Effector memory CD8-positive, alpha-beta T cell (primary cell): ENCODE measurements around the gene PLGRKT.
"Not testable (repeated sequence)": the region's sequence is repeated elsewhere in the genome, so short reads cannot be mapped to it uniquely, and the experiment has no call there.

Experiments used
- ATAC-seq: fragments of 150-1000 bp; cut with Tn5 transposase; replicated peaks from 2 replicates; pipeline ENCODE4 v1.10.0; 2021; ENCODE audit warnings: mild to moderate bottlenecking, moderate library complexity
- DNase-seq, 3 experiments: peaks; one replicate each; pipeline ENCODE4 v3.0.0; 2021
- H3K27ac Mint-ChIP-seq, 2 donors: one replicate each; pipeline ENCODE4 v1.8.0; 2022; ENCODE audit warnings: mild to moderate bottlenecking in 2 of 2, mixed read lengths in 2 of 2, moderate library complexity in 2 of 2
- H3K27me3 Mint-ChIP-seq, 2 donors: one replicate each; pipeline ENCODE4 v1.8.0; 2022; ENCODE audit warnings: mixed read lengths in 2 of 2
- H3K36me3 Mint-ChIP-seq: one replicate; pipeline ENCODE4 v1.8.0; 2022; ENCODE audit warnings: mild to moderate bottlenecking, moderate library complexity, mixed read lengths; ENCODE audit not compliant: insufficient read depth
- H3K4me1 Mint-ChIP-seq, 2 donors: one replicate each; pipeline ENCODE4 v1.8.0; 2022; ENCODE audit warnings: low read depth in 2 of 2, mixed read lengths in 2 of 2
- H3K4me3 Mint-ChIP-seq, 2 donors: one replicate each; pipeline ENCODE4 v1.8.0; 2022; ENCODE audit warnings: mild to moderate bottlenecking in 2 of 2, mixed read lengths in 2 of 2, moderate library complexity in 2 of 2
- H3K9me3 Mint-ChIP-seq, 2 donors: one replicate each; pipeline ENCODE4 v1.8.0; 2022; ENCODE audit warnings: mixed read lengths in 2 of 2

Gene PLGRKT

DNA sequence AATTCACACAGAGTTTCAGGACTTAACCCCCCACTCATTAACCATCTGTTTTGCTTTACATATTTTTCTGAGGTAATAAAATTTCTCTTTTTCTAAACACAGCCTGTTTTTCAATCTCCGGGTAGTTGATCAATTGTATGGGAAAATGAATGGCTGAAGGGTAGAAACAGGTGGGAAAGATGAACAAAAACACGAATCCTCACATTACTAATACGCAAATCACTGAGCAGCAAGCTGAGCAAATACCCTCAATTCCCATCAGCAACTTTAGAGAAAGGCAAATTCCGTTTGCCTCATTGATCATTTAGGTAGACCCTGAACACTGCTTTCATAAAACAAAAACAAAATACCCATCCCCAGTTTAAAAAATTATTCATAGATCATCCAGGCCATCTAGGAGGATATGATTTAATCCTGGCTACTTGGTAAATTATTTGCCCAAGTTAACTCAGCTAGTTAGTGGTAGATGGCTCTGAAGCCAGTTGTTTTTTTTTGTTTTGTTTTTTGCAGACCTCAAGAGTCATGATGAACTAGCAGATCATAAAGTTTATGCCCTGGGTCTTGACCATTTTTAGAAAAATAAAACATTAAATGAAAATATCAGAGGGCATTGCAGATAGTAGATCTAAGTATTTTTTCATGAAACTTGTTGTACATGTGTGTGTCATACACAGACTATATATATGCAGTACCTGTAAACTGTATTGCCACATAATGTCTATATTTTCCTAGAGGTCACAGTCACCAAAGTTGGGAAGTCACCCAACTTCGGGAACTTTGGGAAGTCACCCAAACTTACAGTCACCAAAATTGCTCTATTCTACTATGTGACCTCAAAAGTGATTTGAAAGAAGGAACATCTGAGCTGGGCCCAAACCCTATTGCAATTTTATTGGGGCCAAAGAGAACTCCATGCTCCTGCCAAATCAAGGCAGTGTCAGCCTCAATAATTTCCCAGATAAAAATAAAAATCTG lies 11.0 kb upstream of the PLGRKT start:
- H3K27ac Mint-ChIP-seq: peak overlapping the region; percentile 96 to 99
- no peaks in the 10 kb centered on the region for H3K9me3 Mint-ChIP-seq
- no peak for DNase-seq
- ATAC-seq: no peak
- peaks cover 4% of the 10 kb centered on the region for H3K36me3 Mint-ChIP-seq
- peak overlapping the region; percentile 91 to 94 for H3K4me3 Mint-ChIP-seq
- peaks cover 31% of the 10 kb centered on the region in 2 donors for H3K4me1 Mint-ChIP-seq
- no peaks in the 10 kb centered on the region for H3K27me3 Mint-ChIP-seq

DNA sequence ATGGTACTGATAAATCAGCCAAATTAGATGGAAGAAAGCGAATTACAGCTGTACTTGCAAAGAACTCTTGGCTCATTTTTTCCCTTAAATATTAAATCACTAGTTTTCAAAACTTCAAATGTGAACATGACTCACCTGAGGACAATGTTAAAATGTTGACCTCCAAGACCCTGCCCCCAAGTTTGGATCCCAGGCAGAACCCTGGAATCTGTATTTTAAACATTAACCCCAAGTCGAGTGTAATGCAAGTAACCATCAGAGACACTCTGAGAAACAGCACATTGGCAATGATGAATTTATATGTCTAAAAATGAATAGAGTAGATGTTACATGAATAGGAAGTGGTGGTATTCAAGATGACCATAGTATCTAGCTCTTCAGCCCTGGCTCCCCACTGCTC lies 10.3 kb upstream of the PLGRKT start:
- H3K4me3 Mint-ChIP-seq: no peak overlapping the region
- H3K27ac Mint-ChIP-seq: peak overlapping the region; percentile 51 to 99
- no peak for DNase-seq
- no peaks in the 10 kb centered on the region for H3K27me3 Mint-ChIP-seq
- peaks cover 4% of the 10 kb centered on the region for H3K36me3 Mint-ChIP-seq
- ATAC-seq: no peak
- H3K9me3 Mint-ChIP-seq: no peaks in the 10 kb centered on the region
- peaks cover 30 to 31% of the 10 kb centered on the region in 2 donors for H3K4me1 Mint-ChIP-seq

DNA sequence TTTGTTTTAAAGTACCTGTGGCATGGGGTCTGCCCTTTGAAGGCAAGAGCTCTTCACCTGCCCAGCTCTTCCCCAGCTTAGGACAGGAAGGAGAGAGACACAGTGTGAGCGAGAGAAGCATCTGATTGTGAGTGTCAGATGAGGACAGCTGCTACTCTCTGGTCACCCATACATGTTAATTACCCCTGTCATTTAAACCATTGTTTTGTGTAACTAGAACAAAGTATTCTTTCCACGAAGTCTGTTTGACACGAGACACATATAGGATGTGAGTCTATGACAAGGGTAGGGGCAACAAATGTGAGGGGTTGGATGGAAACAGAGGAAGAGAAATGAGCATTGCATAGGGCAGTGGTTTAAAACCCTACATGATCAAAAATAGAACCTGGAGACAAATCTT lies 9.6 kb upstream of the PLGRKT start:
- ATAC-seq: no peak
- peak overlapping the region; percentile 44 to 51 for H3K27ac Mint-ChIP-seq

DNA sequence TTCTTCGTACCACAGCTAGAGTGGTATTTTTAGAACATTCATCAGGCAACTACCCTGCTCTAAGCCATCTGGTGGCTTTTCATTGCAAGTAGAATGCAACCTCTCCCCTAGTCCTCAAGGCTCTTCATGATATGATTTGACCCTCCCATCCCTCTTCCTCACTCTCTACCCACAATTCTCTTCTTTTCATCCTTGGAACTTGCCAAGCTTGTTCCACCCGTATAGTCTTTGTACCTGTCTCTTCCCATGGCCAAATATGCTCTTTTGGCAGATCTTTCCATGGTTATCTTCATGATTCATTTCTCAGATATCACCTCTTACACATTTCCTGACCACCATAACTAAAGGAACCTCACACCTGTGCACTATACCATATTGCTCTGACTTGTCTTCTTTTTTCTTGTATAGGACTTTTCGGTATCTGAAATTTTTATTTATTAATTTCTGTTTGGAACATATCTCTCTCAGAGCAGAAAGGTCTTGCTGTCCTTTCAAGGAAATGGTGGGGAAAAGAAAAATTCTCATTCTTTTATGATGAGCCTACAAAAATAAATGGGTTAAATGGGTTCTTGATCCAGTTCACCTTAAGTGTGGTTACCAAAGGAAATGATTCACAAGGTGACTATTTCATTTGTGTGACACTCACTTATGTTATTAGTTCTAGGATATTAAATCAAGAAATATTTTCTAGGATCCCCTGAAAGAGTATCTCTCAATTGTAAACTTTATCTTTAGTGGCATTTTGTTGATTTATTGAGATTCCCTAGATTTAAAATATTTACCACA lies 8.9 kb upstream of the PLGRKT start:
- H3K4me1 Mint-ChIP-seq: peaks cover 20 to 25% of the 10 kb centered on the region in 2 donors
- peaks cover 4% of the 10 kb centered on the region for H3K36me3 Mint-ChIP-seq
- no peak for ATAC-seq
- H3K27ac Mint-ChIP-seq: no peak overlapping the region
- H3K4me3 Mint-ChIP-seq: peak overlapping the region in 1 of 2 donors; percentile 56
- no peaks in the 10 kb centered on the region for H3K27me3 Mint-ChIP-seq
- H3K9me3 Mint-ChIP-seq: no peaks in the 10 kb centered on the region
- no peak for DNase-seq

More for the DNA sequence above, 9.6 kb upstream of the PLGRKT start:
- peak overlapping the region in 1 of 2 donors; percentile 56 for H3K4me3 Mint-ChIP-seq
- peaks cover 4% of the 10 kb centered on the region for H3K36me3 Mint-ChIP-seq
- DNase-seq: no peak
- H3K27me3 Mint-ChIP-seq: no peaks in the 10 kb centered on the region
- H3K4me1 Mint-ChIP-seq: peaks cover 25 to 30% of the 10 kb centered on the region in 2 donors
- no peaks in the 10 kb centered on the region for H3K9me3 Mint-ChIP-seq

DNA sequence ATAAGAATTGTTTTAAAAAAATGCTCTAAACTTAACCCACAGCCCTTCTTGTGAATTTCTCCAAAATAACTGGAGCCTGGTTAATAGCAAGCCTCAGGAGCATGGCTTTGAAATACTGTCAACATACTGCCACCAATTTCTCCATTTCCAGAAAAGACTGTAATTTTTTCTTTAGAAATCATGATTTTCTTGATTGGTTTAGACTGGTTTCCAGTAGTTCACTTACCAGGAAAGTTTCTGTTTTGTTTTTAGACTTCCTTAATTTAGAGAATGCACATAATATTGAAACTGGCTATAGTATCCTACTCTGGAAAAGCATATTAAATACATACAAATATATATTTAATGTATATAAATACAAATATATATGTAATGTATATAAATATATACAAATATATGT lies 8.2 kb upstream of the PLGRKT start:
- H3K27me3 Mint-ChIP-seq: no peaks in the 10 kb centered on the region
- peaks cover 4% of the 10 kb centered on the region for H3K36me3 Mint-ChIP-seq
- DNase-seq (no peak), ATAC-seq (no peak)
- H3K4me3 Mint-ChIP-seq: no peak overlapping the region
- H3K27ac Mint-ChIP-seq: no peak overlapping the region
- H3K9me3 Mint-ChIP-seq: no peaks in the 10 kb centered on the region
- H3K4me1 Mint-ChIP-seq: peaks cover 14 to 18% of the 10 kb centered on the region in 2 donors

DNA sequence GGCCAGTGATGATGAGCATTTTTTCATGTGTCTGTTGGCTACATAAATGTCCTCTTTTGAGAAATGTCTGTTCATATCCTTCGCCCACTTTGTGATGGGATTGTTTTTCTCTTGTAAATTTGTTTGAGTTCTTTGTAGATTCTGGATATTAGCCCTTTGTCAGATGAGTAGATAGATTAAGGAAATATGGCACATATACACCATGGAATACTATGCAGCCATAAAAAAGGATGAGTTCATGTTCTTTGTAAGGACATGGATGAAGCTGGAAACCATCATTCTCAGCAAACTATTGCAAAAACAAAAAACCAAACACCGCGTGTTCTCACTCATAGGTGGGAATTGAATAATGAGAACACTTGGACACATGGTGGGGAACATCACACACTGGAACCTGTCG lies 7.4 kb upstream of the PLGRKT start:
- not testable (repeated sequence) for H3K27ac Mint-ChIP-seq, H3K4me3 Mint-ChIP-seq, DNase-seq, H3K27me3 Mint-ChIP-seq, H3K36me3 Mint-ChIP-seq, H3K9me3 Mint-ChIP-seq, ATAC-seq
- peaks cover 14 to 17% of the 10 kb centered on the region in 2 donors for H3K4me1 Mint-ChIP-seq

DNA sequence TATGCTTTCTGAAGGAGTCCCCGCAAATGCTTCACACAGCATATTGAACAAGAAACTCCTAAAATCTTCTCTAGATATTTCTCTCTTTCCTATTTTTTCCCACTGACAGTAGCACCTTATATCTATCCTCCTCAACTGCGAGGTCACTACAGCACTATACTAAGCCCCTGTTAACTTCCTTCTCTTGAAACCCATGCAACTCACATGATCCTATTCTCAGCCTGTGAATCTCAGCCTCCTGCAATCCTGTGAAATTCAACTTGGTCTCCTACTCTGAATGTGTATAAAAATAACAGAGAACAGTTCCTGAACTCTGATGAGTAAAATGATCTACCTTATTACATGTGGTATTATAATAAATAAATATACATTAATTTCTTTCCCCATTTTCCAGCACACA lies 6.1 kb upstream of the PLGRKT start:
- H3K27me3 Mint-ChIP-seq: no peaks in the 10 kb centered on the region
- ATAC-seq (no peak), DNase-seq (no peak)
- no peak overlapping the region for H3K4me3 Mint-ChIP-seq
- H3K27ac Mint-ChIP-seq: no peak overlapping the region
- no peaks in the 10 kb centered on the region for H3K9me3 Mint-ChIP-seq
- H3K4me1 Mint-ChIP-seq: peaks cover 10 to 14% of the 10 kb centered on the region in 2 donors
- peaks cover 2% of the 10 kb centered on the region for H3K36me3 Mint-ChIP-seq

DNA sequence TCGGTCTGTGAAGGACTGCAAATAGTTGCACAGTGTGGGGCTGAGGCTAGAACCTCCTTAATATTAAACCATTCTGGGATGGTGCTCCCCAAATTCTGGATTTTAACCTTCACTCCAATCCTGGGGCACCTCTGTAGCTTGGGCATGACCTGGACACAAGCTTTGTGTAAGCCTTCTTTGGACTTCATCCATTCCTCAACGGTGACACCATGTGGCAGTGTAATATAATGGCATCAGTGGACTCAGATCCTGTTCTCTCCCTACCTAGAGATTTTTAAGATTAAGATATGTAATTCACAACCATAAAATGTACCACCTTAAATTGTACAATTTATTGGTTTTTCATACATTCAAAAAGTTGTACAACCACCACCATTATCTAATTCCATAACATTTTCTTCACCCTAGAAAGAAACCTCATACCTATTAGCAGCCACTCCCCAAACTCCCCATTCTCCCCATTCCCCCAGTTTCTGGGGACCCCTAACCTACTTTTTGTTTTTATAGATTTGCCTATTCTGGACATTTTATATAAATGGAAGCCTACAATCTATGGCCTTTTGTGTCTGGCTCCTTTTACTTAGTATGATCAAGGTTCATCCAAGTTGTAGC lies 4.8 kb upstream of the PLGRKT start:
- Mint-ChIP-seq H3K4me1 (peaks cover 21 to 26% of the 10 kb centered on the region in 2 donors), H3K27ac (no peak overlapping the region), H3K9me3 (no peaks in the 10 kb centered on the region), H3K4me3 (no peak overlapping the region), H3K27me3 (no peaks in the 10 kb centered on the region), H3K36me3 (peaks cover 14% of the 10 kb centered on the region)
- DNase-seq: no peak
- ATAC-seq: no peak

DNA sequence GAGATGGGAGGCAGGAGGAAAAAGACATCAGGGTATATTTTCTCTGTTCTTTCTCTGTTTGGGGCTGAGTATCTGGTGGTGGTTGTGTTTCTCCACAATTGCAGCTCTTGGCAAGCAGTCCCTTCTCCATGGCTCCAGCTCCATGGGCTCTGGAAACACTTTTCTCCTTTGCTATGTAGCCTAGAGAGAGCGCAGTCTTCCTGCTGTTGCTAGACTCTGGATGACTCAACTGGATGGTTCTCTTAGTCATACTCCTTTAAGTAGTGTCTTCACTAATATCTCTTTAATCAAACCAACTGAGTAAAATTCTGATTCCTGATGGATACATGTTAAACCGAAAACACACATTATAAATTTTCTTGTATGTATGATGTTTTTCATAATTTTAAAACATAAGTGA lies 3.3 kb upstream of the PLGRKT start:
- peaks cover 17% of the 10 kb centered on the region for H3K36me3 Mint-ChIP-seq
- peaks cover 23 to 27% of the 10 kb centered on the region in 2 donors for H3K4me1 Mint-ChIP-seq
- ATAC-seq (no peak), DNase-seq (no peak)
- H3K27me3 Mint-ChIP-seq: no peaks in the 10 kb centered on the region
- no peak overlapping the region for H3K27ac Mint-ChIP-seq
- H3K9me3 Mint-ChIP-seq: no peaks in the 10 kb centered on the region
- no peak overlapping the region for H3K4me3 Mint-ChIP-seq

DNA sequence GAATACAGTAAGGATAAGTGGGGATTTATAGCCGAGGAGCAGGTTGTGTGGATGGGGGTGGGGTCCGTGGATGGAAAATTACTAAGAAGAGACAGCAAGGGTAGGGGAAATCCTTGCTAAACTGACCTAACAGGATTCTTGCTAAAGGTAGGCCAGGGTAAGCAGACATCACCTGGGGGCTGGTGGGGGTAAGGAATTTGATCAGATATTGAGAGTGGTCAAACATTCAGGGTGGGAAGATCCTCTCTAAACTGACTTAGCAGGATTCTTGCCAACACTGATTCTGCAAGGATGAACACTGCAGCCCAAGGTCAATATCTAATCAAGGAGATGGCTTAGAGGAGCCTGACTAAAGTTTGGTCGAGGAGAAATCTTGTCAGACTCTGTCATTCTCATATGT lies 2.7 kb upstream of the PLGRKT start:
- H3K4me1 Mint-ChIP-seq: peaks cover 23 to 27% of the 10 kb centered on the region in 2 donors
- ATAC-seq (no peak), DNase-seq (no peak)
- no peaks in the 10 kb centered on the region for H3K27me3 Mint-ChIP-seq
- H3K4me3 Mint-ChIP-seq: no peak overlapping the region
- no peaks in the 10 kb centered on the region for H3K9me3 Mint-ChIP-seq
- H3K27ac Mint-ChIP-seq: no peak overlapping the region
- peaks cover 19% of the 10 kb centered on the region for H3K36me3 Mint-ChIP-seq

DNA sequence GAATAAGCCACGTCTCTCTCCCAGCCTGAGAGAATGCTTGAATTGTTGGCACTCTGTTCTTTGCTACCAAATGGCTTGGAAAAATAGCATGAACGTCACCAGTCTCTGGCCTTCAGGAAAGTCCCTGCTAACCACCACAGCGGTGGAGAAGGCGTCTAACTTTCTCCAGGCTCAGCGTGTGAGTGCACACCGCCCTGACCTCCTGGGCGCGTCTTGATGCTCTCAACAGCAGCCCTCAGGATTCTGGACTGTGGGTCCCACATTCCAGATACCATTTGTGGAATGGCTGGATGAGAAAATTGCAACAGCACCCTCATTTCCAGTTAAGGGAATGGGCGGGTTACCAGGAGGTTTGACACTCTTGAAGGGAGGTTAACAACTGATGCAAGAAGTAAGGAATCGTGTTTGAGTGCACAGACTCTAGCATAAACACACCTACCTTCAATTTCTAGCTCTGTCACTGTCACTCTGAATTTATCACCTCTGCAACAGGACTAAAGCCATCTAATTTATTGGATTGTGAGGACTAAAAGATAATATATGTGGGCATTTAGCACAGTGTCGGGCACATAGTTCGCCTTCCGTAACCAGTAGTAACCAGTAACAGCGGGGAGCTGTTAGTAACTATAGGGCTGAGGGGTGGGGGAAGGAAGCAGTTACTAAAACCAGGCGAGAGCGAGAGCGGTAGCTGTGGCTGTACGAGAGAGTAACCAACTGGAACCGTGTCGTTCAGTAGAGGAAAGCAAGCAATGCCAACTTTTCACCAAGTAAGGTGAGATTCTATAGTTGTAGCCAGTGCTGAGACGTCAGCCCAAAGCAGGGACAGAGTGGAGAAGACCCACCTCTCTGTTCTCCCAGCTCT lies 807 bp upstream of the PLGRKT start:
- Mint-ChIP-seq H3K9me3 (no peaks in the 10 kb centered on the region), H3K4me1 (peaks cover 23 to 27% of the 10 kb centered on the region in 2 donors), H3K36me3 (peaks cover 25% of the 10 kb centered on the region), H3K27ac (peak overlapping the region; percentile 98 to 99), H3K4me3 (peak overlapping the region; percentile 86 to 93), H3K27me3 (no peaks in the 10 kb centered on the region)
- DNase-seq (peak; percentile 47 to 53 (median 53)), ATAC-seq (peak; percentile 61)

DNA sequence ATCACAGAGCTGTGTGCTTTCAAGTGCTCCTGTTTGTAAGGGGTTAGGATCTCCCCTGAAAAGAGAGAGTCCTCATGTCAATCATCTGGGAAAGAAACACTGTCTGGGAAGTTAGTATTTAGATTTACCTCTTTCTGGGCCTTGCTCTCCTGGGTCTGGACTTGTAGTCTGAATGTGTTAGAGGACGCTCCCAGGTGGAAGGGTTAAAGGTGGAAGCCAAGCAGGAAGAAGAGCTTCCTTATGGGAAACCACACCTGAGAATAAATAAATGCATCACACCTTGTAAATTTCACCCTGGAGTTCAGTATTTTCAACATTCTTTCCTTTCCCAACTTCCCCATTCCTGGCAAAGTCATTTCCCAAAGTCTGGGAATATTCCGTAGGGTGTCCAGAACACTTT lies 1.3 kb downstream of the PLGRKT start:
- ATAC-seq (no peak), DNase-seq (no peak)
- H3K36me3 Mint-ChIP-seq: peaks cover 29% of the 10 kb centered on the region
- H3K27me3 Mint-ChIP-seq: no peaks in the 10 kb centered on the region
- peak overlapping the region; percentile 86 to 93 for H3K4me3 Mint-ChIP-seq
- peak overlapping the region in 1 of 2 donors; percentile 98 for H3K27ac Mint-ChIP-seq
- peaks cover 23 to 25% of the 10 kb centered on the region in 2 donors for H3K4me1 Mint-ChIP-seq
- no peaks in the 10 kb centered on the region for H3K9me3 Mint-ChIP-seq
